NCI-H748 (cell line): ENCODE results near the gene HERC3.

ENCODE experiments used
- DNase-seq: peaks from one replicate; lab custom pipeline; 2025; ENCODE audit not compliant: unreplicated experiment; lab: John Stamatoyannopoulos, UW

The HERC3 gene

DNA sequence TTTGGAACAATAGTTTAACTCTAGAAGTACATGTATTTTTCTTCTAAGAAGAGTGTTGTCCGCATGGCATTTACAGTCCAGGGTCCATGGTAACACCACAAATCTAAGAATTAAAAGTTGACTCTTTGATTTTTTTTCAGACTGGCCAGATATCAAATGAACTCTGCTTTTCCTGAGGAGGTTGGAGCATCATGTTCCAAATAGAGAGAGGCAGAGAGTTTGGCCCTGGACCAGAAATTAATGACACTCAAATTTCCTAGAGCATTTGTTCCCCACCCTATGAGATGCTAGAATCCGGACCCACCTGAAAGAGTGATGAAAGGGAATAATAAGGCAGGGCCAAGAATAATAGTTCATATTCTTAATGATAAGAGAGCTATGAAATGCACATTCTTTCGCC is 152.3 kb downstream of the HERC3 start:
- DNase-seq, result no peak

- DNase-seq, result no peak
Observed at GRCh38 chr4:88745175-88745574, 152.9 kb downstream of the HERC3 start.

DNA sequence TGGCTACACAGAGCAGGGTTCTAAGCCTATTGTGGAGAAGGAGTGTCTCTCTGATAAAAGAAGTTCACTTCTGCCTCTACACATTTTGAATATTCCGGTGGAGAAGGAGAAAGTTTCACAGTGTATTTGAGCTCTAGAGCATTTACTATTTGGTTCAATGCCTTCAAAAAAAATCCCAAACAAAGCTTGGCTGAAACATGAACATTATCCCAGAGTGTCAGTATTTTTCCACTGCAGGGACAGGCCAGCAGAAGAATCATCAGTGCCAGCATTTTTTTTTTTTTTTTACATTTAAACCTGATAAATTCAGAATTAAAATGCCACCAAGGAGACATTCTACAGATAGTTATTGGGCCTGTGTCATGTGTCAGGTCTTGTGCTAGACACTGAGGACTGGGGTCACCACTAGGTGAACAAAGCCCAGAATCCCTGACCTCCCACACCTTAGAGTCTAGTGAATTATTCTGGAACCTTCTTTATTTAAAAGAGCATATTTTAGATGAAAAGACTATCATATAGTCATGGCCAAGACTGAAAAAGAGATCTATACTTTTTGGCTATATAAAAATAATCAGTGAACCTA is 153.4 kb downstream of the HERC3 start:
- DNase-seq, result no peak

DNA sequence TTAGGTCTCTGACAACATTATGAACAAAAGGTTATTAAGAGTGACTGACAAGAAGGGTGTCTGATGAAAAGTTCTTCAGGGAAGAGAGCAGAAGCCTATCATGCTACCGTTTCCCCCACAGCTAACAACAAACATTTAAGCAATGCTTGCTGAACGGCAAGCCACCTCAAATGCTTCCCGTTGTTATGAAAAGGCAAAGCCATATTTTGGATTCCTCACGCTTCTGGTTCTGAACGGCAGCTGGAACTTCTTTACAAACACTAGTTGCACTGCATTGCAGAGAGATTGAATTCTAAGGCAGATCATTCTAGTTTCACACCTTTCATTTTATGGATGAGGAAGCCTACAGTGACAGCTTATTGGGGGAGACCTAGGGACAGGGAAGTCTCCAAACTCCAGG is 153.9 kb downstream of the HERC3 start:
- DNase-seq, result no peak

- DNase-seq, result no peak
Observed at GRCh38 chr4:88747351-88747750, 155.1 kb downstream of the HERC3 start.

DNA sequence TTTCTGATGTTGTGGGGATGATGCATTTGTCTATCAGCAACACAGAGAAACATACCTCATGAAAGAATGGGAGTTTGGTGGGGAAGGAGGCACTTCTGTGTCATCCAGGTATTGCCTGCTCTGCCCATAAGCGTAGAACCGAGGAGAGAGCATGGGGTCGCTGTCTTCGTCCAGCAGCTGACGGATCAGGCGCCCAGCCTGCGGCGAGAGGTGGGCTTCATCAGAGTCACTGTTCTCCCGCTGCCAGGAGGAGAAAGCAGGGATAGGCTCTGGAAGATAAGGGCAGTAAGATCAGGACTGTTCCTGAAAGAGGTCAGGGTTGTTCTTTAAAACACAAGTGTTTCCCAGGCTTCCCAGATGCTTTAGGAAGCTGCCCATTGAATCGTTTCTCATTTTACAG is 158.1 kb downstream of the HERC3 start:
- no peak for DNase-seq

DNA sequence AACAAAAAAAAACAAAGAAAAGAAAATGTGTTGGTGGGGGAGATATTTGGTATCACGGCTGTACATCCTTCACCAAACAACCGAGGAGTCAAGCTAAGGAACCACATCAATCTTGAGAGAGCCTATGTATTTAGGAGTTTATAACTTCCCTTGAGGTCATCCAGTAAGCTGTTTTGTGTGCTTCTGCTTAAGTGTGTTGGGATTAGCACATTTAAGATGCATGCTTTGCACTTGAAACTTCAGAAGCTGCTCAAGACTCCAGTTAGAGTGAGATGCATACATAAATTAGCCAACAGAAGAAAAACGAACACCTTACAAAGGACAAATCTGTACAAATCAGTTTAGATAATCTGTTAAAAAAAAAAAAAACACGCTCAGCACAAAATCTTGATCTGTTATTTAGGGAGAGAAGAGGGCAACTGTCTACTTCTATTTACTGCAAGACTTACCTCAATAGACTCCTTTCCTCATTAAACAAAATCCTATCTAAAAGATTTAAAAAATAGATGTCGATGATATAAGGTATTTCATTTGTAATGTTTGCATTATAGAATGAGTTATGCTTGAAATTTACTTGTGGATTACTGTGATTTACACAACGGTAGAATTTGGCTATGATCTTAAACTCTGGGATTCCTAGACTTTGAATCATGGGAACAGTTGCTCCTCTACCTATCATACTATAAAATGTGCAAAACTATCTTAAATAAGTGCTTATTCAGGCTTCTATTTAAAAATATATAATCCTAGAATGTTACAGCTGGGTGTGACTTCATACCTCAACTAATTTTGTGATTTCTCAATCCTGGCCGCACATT is 159.2 kb downstream of the HERC3 start:
- DNase-seq, result no peak

DNA sequence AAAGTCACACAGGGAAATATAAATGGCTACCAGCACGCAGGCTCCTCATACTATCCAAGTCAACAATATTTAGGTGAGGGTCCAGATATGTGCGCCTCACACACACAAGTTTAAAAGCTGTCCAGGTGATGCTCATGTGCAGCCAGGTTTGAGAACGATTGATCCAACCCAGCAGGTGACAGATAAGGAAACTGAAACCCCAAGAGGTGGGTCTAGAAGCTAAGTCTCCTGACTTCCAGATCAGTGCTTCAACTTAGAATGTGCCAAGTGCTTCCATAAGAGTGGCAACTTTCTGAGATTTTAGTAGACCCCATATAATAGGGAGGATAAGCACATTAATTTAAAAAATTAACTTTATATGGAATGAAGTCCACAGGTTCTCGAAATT is 159.8 kb downstream of the HERC3 start:
- DNase-seq, result no peak

- DNase-seq, result no peak
Observed at GRCh38 chr4:88752754-88753153, 160.5 kb downstream of the HERC3 start.

GRCh38 chr4:88753658-88754571 is 161.6 kb downstream of the HERC3 start:
- no peak for DNase-seq

DNA sequence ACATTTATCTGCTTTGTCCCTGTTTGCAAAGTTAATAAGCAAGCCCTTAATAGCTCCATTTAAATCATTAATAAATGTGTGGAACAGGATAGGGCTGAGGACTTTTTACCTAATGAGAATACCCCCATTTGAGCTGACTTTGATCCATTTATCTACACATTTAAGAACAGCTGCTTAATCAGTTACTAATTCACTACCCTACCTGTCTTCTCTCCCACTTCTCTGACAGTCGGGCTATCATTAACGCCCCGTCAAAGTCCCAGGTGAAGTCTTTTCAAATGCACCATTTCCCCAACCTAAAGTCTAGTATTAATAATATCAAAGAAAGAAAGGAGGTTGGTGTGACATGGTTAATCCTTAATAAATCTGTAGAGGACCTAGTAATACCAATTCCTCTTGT is 162.5 kb downstream of the HERC3 start:
- no peak for DNase-seq

- DNase-seq, result no peak
Observed at GRCh38 chr4:88755454-88755853, 163.2 kb downstream of the HERC3 start.

DNA sequence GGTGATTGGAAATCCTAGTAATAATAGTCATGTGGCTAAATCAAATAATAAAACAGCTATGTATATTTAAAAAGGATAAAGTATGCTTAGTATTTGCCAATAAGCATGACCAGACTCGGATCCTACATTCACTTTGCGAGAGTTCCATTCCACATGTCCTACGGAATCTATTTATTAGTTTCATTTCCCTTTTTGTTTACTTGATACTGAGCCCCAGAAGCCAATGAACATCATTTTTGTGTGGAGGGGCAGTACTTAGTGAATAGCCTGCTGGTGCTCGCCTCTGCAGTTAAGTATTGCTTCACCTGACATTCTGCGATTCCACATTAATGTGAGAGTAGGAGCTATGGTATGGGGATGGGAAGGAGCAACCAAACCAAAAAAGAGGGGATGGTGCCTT is 163.9 kb downstream of the HERC3 start:
- DNase-seq, result no peak

GRCh38 chr4:88757067-88757466 is 164.8 kb downstream of the HERC3 start:
- no peak for DNase-seq

DNA sequence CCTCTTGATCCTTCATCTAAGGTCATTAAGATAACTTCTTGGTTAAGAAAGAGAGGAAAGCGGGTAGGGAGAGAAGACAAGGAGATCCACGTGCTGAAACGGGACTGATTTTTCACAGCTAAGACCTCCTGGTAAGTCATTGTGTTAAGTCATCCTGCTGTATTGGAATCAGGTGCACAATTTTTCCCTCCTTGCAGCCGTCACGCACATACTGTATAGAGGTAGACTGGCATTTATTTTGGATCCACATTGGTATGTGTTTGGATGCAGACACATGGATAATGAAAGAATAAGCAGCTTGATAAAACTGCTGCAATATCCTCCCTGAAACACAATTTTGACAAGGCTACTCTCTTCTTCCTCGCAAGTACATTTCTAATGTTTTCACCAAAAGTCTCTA is 165.5 kb downstream of the HERC3 start:
- no peak for DNase-seq
